NOMO-1 treated with DMSO at 0.1 percent for 48 hours (cell line): ENCODE results near the gene RNH1.

ENCODE experiments used
- DNase-seq: peaks from one replicate; lab custom pipeline; 2025; ENCODE audit not compliant: unreplicated experiment; lab: John Stamatoyannopoulos, UW

RNH1 gene

GRCh38 chr11:459511-460220 is 47.4 kb downstream of the RNH1 start:
- DNase-seq = no peak

GRCh38 chr11:457111-457760 is 49.8 kb downstream of the RNH1 start:
- DNase-seq = no peak

- DNase-seq = no peak
Observed at GRCh38 chr11:456533-456932, 50.5 kb downstream of the RNH1 start.

GRCh38 chr11:455566-456147 is 51.4 kb downstream of the RNH1 start:
- DNase-seq = no peak

- no peak for DNase-seq
Observed at GRCh38 chr11:454801-455565, 52.1 kb downstream of the RNH1 start.

- no peak for DNase-seq
Observed at GRCh38 chr11:454043-454442, 53.0 kb downstream of the RNH1 start.

GRCh38 chr11:453564-453963 is 53.5 kb downstream of the RNH1 start:
- DNase-seq = no peak

GRCh38 chr11:452916-453527 is 54.0 kb downstream of the RNH1 start:
- DNase-seq = no peak

- no peak for DNase-seq
Observed at GRCh38 chr11:452203-452744, 54.8 kb downstream of the RNH1 start.

GRCh38 chr11:451738-452137 is 55.3 kb downstream of the RNH1 start:
- DNase-seq = no peak

- DNase-seq = peak; percentile 73
Observed at GRCh38 chr11:450809-451451, 56.1 kb downstream of the RNH1 start.

GRCh38 chr11:449889-450808 is 56.9 kb downstream of the RNH1 start, which contains the start of gene PTDSS2:
Gene PTDSS2, plus strand, starts transcription at chr11:450279. Its CDS starts 177 bp downstream, at chr11:450456.
- DNase-seq = peak; percentile 94

- DNase-seq = peak; percentile 80
Observed at GRCh38 chr11:447923-448731, 58.9 kb downstream of the RNH1 start.

GRCh38 chr11:446891-447290 is 60.2 kb downstream of the RNH1 start:
- no peak for DNase-seq

GRCh38 chr11:445765-446588 is 61.1 kb downstream of the RNH1 start:
- DNase-seq = no peak
